Activated T-cell treated with anti-CD3 and anti-CD28 coated beads, Interleukin-2, amount 50 U/mL, for 1 hour (primary cell): ENCODE data around the gene ZMYND10.

Experiments
- DNase-seq: peaks from one replicate; pipeline ENCODE4 v3.0.0-alpha.2; 2020

Gene ZMYND10

GRCh38 chr3:50342813-50343633, 2.5 kb downstream of the ZMYND10 start:
- DNase-seq, result no peak

- no peak for DNase-seq
Measured at GRCh38 chr3:50341996-50342650, 3.4 kb downstream of the ZMYND10 start.

GRCh38 chr3:50341537-50341936, 4.0 kb downstream of the ZMYND10 start:
- no peak for DNase-seq

- peak; percentile 75 for DNase-seq
Measured at GRCh38 chr3:50340448-50341329, 4.8 kb downstream of the ZMYND10 start, which contains the start of gene RASSF1. Gene RASSF1, minus strand, starts transcription at chr3:50340836. Its CDS starts 31 bp downstream, at chr3:50340805.

- DNase-seq, result no peak
Measured at GRCh38 chr3:50340147-50340447, 5.4 kb downstream of the ZMYND10 start.

- no peak for DNase-seq
Measured at GRCh38 chr3:50339485-50340146, 5.9 kb downstream of the ZMYND10 start.

GRCh38 chr3:50338965-50339364, 6.6 kb downstream of the ZMYND10 start:
- no peak for DNase-seq

GRCh38 chr3:50337175-50337861, 8.2 kb downstream of the ZMYND10 start:
- DNase-seq, result peak; percentile 90

- DNase-seq, result no peak
Measured at GRCh38 chr3:50336452-50337174, 8.9 kb downstream of the ZMYND10 start.

- no peak for DNase-seq
Measured at GRCh38 chr3:50334339-50335075, 11.0 kb downstream of the ZMYND10 start.

GRCh38 chr3:50333744-50334328, 11.7 kb downstream of the ZMYND10 start:
- DNase-seq, result no peak

- DNase-seq, result no peak
Measured at GRCh38 chr3:50331364-50331907, 14.1 kb downstream of the ZMYND10 start.

GRCh38 chr3:50330330-50330729, 15.2 kb downstream of the ZMYND10 start:
- DNase-seq, result no peak

- DNase-seq, result peak; percentile 92
Measured at GRCh38 chr3:50327943-50328691, 17.4 kb downstream of the ZMYND10 start, which contains the start of gene TUSC2. Gene TUSC2, minus strand, starts transcription at chr3:50328223. Its CDS starts 124 bp downstream, at chr3:50328099.

- DNase-seq, result no peak
Measured at GRCh38 chr3:50327129-50327528, 18.4 kb downstream of the ZMYND10 start.

- no peak for DNase-seq
Measured at GRCh38 chr3:50326182-50326541, 19.4 kb downstream of the ZMYND10 start.

- no peak for DNase-seq
Measured at GRCh38 chr3:50325497-50326181, 19.9 kb downstream of the ZMYND10 start.

- DNase-seq, result no peak
Measured at GRCh38 chr3:50325113-50325480, 20.4 kb downstream of the ZMYND10 start.
